Liver (tissue), 9 donors: ENCODE measurements around the gene NELFCD. TPM values are rescaled to one million over a fixed set of nuclear protein-coding genes. Genes with fewer than 3 reads are reported as not detected.

Source experiments
- DNase-seq: peaks from one replicate; pipeline ENCODE4 v3.0.0-alpha.2; 2017; ENCODE audit warnings: low spot score
- H3K27ac ChIP-seq, 2 donors: one replicate each; pipeline ENCODE4 v1.7.0; 2013; ENCODE audit warnings: inconsistent platforms in 2 of 2, low read length in 2 of 2, control low read depth in 1 of 2, low read depth in 1 of 2, mild to moderate bottlenecking in 1 of 2
- H3K27me3 ChIP-seq, 4 donors: one replicate each; pipeline versions ENCODE4 v1.6.1 to v1.7.0; 2013; ENCODE audit warnings: low read length in 3 of 4, inconsistent platforms in 1 of 4, mild to moderate bottlenecking in 1 of 4, moderate library complexity in 1 of 4; ENCODE audit not compliant: control insufficient read depth in 4 of 4, insufficient read depth in 4 of 4
- H3K36me3 ChIP-seq, 4 donors: one replicate each; pipeline versions ENCODE4 v1.6.1 to v1.7.0; 2013; ENCODE audit warnings: low read length in 3 of 4, mild to moderate bottlenecking in 3 of 4, low read depth in 1 of 4, moderate library complexity in 1 of 4; ENCODE audit not compliant: control insufficient read depth in 4 of 4, insufficient read depth in 3 of 4
- H3K4me1 ChIP-seq, 4 donors: one replicate each; pipeline versions ENCODE4 v1.6.1 to v1.7.0; 2013; ENCODE audit warnings: low read length in 3 of 4, mild to moderate bottlenecking in 3 of 4, moderate library complexity in 1 of 4; ENCODE audit not compliant: control insufficient read depth in 4 of 4, insufficient read depth in 4 of 4
- H3K4me3 ChIP-seq, 3 donors: one replicate each; pipeline versions ENCODE4 v1.6.1 to v1.7.0; 2013; ENCODE audit warnings: low read length in 3 of 3, control low read depth in 1 of 3, low read depth in 1 of 3, mild to moderate bottlenecking in 1 of 3
- H3K9ac ChIP-seq, 2 donors: one replicate each; pipeline ENCODE4 v1.7.0; 2013; ENCODE audit warnings: low read length in 2 of 2, mild to moderate bottlenecking in 2 of 2, moderate library complexity in 2 of 2, control low read depth in 1 of 2, low read depth in 1 of 2
- H3K9me3 ChIP-seq, 4 donors: one replicate each; pipeline versions ENCODE4 v1.6.1 to v1.7.0; 2013; ENCODE audit warnings: low read length in 3 of 4; ENCODE audit not compliant: control insufficient read depth in 4 of 4
- EGR1 ChIP-seq, 2 donors: IDR thresholded peaks; 2 replicates each; pipeline ENCODE4 v1.6.1; 2016 to 2018; ENCODE audit warnings: antibody characterized with exemption in 2 of 2, low read depth in 2 of 2
- FOXA1 ChIP-seq: IDR thresholded peaks from 2 replicates; pipeline ENCODE4 v1.6.1; 2016; ENCODE audit warnings: antibody characterized with exemption
- FOXA2 ChIP-seq: IDR thresholded peaks from 2 replicates; pipeline ENCODE4 v1.6.1; 2016; ENCODE audit warnings: antibody characterized with exemption
- GABPA ChIP-seq, 2 donors: IDR thresholded peaks in 1 of 2; conservative IDR thresholded peaks in 1 of 2; 2 replicates each; pipeline ENCODE4 v1.6.1; 2016; ENCODE audit warnings: antibody characterized with exemption in 2 of 2, mild to moderate bottlenecking in 1 of 2, moderate library complexity in 1 of 2
- HNF4A ChIP-seq, 2 donors: conservative IDR thresholded peaks; 2 replicates each; pipeline ENCODE4 v1.6.1; 2016; ENCODE audit warnings: antibody characterized with exemption in 2 of 2, mild to moderate bottlenecking in 2 of 2
- HNF4G ChIP-seq: IDR thresholded peaks from 2 replicates; pipeline ENCODE4 v1.6.1; 2016; ENCODE audit warnings: antibody characterized with exemption
- JUND ChIP-seq, 2 donors: IDR thresholded peaks; 2 replicates each; pipeline ENCODE4 v1.6.1; 2016; ENCODE audit warnings: antibody characterized with exemption in 2 of 2
- NR2F2 ChIP-seq: IDR thresholded peaks from 2 replicates; pipeline ENCODE4 v1.6.1; 2016; ENCODE audit warnings: antibody characterized with exemption
- RAD21 ChIP-seq, 2 donors: IDR thresholded peaks; 2 replicates each; pipeline ENCODE4 v1.6.1; 2016; ENCODE audit warnings: antibody characterized with exemption in 2 of 2, mild to moderate bottlenecking in 2 of 2
- REST ChIP-seq: IDR thresholded peaks from 2 replicates; pipeline ENCODE4 v1.6.1; 2016; ENCODE audit warnings: antibody characterized with exemption, mild to moderate bottlenecking
- RXRA ChIP-seq, 2 donors: IDR thresholded peaks; 2 replicates each; pipeline ENCODE4 v1.6.1; 2017 to 2018; ENCODE audit warnings: antibody characterized with exemption in 2 of 2, mild to moderate bottlenecking in 1 of 2
- SP1 ChIP-seq: IDR thresholded peaks from 2 replicates; pipeline ENCODE4 v1.6.1; 2018; ENCODE audit warnings: antibody characterized with exemption, mild to moderate bottlenecking
- TAF1 ChIP-seq: conservative IDR thresholded peaks from 2 replicates; pipeline ENCODE4 v1.6.1; 2016; ENCODE audit warnings: antibody characterized with exemption, mild to moderate bottlenecking
- YY1 ChIP-seq: IDR thresholded peaks from 2 replicates; pipeline ENCODE4 v1.6.1; 2016; ENCODE audit warnings: antibody characterized with exemption, mild to moderate bottlenecking
- WGBS: extraction: QIAGEN DNeasy Blood & Tissue Kit; methylation state at CpG from one replicate; pipeline ENCODE4 v1.1.7; 2013; 5-methylcytosine and 5-hydroxymethylcytosine counted together
- polyA plus RNA-seq, 2 donors: library from polyadenylated mRNA; stranded (reverse) in 1 of 2; unstranded in 1 of 2; fragments of 200-250 nt in 1 of 2; fragments of >200 nt in 1 of 2; fragmentation: Nextera tagmentation in 1 of 2; extraction: Ambion mirVana in 1 of 2; gene quantifications; one replicate each; pipeline versions ENCODE4 v1.2.1 to v1.2.3, GENCODE V29; 2013 to 2015
- total RNA-seq, 2 donors: library from RNA; depleted of rRNA; stranded (reverse); fragments of >200 nt; gene quantifications; one replicate each; pipeline ENCODE4 v1.2.3, GENCODE V29; 2014
- TF ChIP-seq, protein P1 (sequence below): IDR thresholded peaks from 2 replicates; pipeline ENCODE4 v1.6.1; 2016; ENCODE audit warnings: antibody characterized with exemption
- TF ChIP-seq, protein P2 (sequence below): IDR thresholded peaks from 2 replicates; pipeline ENCODE4 v1.6.1; 2016; ENCODE audit warnings: antibody characterized with exemption
- TF ChIP-seq, protein P3 (sequence below): IDR thresholded peaks from 2 replicates; pipeline ENCODE4 v1.6.1; 2016; ENCODE audit warnings: antibody characterized with exemption
- TF ChIP-seq, protein P4 (sequence below): fragments of 150-350 bp; IDR thresholded peaks from 2 replicates; pipeline ENCODE4 v1.5.1; 2017; ENCODE audit warnings: improper control_type of control experiment, low read depth, low read length; ENCODE audit not compliant: missing input control
- donor health status: healthy.
- donor health status: healthy.
- donor health status: healthy.
- donor health status: healthy.
- donor health status: healthy.

NELFCD gene
- total and polyA plus RNA-seq, 4 donors = 28.1 to 39.8 (median 37.0) TPM

GRCh38 chr20:58969439-58969838 is 11.6 kb upstream of the NELFCD start:
- WGBS = 43% methylated on average over 2 of the region's 2 CpGs
- TF ChIP-seq FOXA1 = no peak
- TF ChIP-seq, protein P1, sequence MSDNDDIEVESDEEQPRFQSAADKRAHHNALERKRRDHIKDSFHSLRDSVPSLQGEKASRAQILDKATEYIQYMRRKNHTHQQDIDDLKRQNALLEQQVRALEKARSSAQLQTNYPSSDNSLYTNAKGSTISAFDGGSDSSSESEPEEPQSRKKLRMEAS = no peak

GRCh38 chr20:58970146-58970545 is 10.9 kb upstream of the NELFCD start:
- H3K4me1 ChIP-seq = no peaks in the 10 kb centered on the region
- peaks cover 0 to 1% (median 0%) of the 10 kb centered on the region in 4 donors for H3K9me3 ChIP-seq
- no peak overlapping the region for H3K27ac ChIP-seq
- TF ChIP-seq, protein P2, sequence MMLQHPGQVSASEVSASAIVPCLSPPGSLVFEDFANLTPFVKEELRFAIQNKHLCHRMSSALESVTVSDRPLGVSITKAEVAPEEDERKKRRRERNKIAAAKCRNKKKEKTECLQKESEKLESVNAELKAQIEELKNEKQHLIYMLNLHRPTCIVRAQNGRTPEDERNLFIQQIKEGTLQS = no peak
- TF ChIP-seq NR2F2 (no peak), JUND (IDR thresholded peaks at IDR 0.05) (no peak), HNF4A (conservative IDR thresholded peaks at IDR 0.05) (no peak), TAF1 (no peak), GABPA (IDR thresholded peaks at IDR 0.05 in 1 of 2, conservative IDR thresholded peaks at IDR 0.05 in 1 of 2) (no peak), EGR1 (IDR thresholded peaks at IDR 0.05; ENCODE audit: low read depth in 2 of 2) (no peak), RAD21 (IDR thresholded peaks at IDR 0.05) (no peak), YY1 (no peak), SP1 (no peak), FOXA2 (no peak), HNF4G (no peak), FOXA1 (no peak), RXRA (IDR thresholded peaks at IDR 0.05) (no peak), REST (no peak)
- TF ChIP-seq, protein P3, sequence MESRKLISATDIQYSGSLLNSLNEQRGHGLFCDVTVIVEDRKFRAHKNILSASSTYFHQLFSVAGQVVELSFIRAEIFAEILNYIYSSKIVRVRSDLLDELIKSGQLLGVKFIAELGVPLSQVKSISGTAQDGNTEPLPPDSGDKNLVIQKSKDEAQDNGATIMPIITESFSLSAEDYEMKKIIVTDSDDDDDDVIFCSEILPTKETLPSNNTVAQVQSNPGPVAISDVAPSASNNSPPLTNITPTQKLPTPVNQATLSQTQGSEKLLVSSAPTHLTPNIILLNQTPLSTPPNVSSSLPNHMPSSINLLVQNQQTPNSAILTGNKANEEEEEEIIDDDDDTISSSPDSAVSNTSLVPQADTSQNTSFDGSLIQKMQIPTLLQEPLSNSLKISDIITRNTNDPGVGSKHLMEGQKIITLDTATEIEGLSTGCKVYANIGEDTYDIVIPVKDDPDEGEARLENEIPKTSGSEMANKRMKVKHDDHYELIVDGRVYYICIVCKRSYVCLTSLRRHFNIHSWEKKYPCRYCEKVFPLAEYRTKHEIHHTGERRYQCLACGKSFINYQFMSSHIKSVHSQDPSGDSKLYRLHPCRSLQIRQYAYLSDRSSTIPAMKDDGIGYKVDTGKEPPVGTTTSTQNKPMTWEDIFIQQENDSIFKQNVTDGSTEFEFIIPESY = no peak
- TF ChIP-seq, protein P4, sequence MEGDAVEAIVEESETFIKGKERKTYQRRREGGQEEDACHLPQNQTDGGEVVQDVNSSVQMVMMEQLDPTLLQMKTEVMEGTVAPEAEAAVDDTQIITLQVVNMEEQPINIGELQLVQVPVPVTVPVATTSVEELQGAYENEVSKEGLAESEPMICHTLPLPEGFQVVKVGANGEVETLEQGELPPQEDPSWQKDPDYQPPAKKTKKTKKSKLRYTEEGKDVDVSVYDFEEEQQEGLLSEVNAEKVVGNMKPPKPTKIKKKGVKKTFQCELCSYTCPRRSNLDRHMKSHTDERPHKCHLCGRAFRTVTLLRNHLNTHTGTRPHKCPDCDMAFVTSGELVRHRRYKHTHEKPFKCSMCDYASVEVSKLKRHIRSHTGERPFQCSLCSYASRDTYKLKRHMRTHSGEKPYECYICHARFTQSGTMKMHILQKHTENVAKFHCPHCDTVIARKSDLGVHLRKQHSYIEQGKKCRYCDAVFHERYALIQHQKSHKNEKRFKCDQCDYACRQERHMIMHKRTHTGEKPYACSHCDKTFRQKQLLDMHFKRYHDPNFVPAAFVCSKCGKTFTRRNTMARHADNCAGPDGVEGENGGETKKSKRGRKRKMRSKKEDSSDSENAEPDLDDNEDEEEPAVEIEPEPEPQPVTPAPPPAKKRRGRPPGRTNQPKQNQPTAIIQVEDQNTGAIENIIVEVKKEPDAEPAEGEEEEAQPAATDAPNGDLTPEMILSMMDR = no peak
- TF ChIP-seq, protein P1 = no peak
- H3K9ac ChIP-seq = no peak overlapping the region
- no peak for DNase-seq
- H3K36me3 ChIP-seq = no peaks in the 10 kb centered on the region
- no peak overlapping the region for H3K4me3 ChIP-seq
- H3K27me3 ChIP-seq = no peaks in the 10 kb centered on the region
- WGBS = 79% methylated on average over 1 of the region's 1 CpG

More at GRCh38 chr20:58969439-58969838, 11.6 kb upstream of the NELFCD start:
- H3K27me3 ChIP-seq = no peaks in the 10 kb centered on the region
- H3K36me3 ChIP-seq = no peaks in the 10 kb centered on the region
- H3K27ac ChIP-seq = no peak overlapping the region
- no peaks in the 10 kb centered on the region for H3K4me1 ChIP-seq
- H3K9ac ChIP-seq = no peak overlapping the region
- DNase-seq = no peak
- no peaks in the 10 kb centered on the region for H3K9me3 ChIP-seq
- no peak overlapping the region for H3K4me3 ChIP-seq
